ENCODE results near the gene RNF7. TPM values are rescaled to one million over a fixed set of nuclear protein-coding genes. Genes with fewer than 3 reads are reported as not detected.

Gene RNF7
- total RNA-seq, 1 donor from 2014 or later = 67.3 TPM

DNA sequence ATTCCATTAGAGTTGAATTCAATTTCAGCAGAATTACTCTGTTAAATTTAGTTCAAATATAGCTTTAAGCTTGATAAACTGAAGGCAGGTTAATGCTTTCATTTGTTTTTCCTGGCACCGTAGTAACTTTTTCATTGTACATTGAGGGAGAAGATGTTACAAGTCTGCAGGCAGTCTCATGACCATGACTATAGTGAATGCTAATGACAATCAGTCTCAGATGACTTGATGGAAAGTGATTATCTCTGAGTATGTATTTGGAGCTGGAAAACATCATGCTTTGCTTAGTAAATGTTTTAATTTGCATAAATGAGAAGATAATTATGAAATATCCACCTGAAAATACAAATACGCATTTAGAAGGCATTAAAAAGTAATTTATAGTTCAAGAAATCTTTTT is 16.0 kb upstream of the RNF7 start:
- Mint-ChIP-seq H3K4me3 (no peak overlapping the region), H3K4me1 (no peaks in the 10 kb centered on the region), H3K27me3 (peaks cover 14% of the 10 kb centered on the region), H3K9me3 (no peaks in the 10 kb centered on the region), H3K36me3 (ENCODE audit: low read depth) (no peaks in the 10 kb centered on the region), H3K27ac (no peak overlapping the region)
- no peak for DNase-seq
- intact Hi-C loops (cut with micrococcal nuclease) = no loop called here

DNA sequence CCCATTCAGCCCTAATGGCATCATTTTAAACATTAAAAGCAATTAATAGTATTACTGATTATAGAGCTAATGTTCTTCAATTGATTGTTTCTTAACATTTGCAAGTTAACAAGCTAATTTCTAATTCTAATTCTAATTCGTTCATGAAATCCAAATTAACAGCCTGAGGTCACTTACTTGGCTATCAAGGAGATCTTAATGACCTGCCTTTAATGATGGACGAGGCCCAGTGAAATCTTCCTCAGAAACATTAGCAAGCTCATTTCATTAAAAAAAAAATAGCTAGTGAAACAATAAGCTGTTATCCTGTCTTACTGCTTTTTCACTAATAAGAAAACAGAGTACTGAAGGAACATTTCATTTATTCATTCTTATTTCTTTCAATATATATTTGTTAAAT is 15.4 kb upstream of the RNF7 start:
- intact Hi-C loops (cut with micrococcal nuclease) = no loop called here
- Mint-ChIP-seq H3K36me3 (ENCODE audit: low read depth) (no peaks in the 10 kb centered on the region), H3K4me1 (no peaks in the 10 kb centered on the region), H3K27me3 (peaks cover 16% of the 10 kb centered on the region), H3K9me3 (no peaks in the 10 kb centered on the region), H3K4me3 (no peak overlapping the region), H3K27ac (no peak overlapping the region)
- DNase-seq = no peak

DNA sequence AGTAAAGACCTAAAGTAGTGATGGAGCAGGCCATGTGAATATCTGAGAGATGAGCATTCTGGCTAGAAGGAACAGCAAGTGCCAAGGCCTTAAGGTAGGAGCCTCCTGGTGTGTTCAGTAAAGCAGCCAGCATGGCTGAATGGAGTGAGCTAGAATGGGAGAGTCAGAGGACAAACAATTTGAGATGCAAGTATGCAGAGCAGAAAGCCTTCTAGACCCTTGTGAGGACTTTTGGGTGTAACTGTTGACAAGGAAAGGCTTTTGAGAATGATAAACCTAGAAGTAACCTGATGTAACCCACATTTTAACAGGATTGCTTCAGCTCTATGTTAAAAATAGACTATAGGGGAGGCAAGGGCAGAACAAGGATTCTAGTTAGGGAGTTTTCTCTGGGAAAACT is 14.8 kb upstream of the RNF7 start:
- Mint-ChIP-seq H3K4me1 (no peaks in the 10 kb centered on the region), H3K4me3 (no peak overlapping the region), H3K27ac (no peak overlapping the region), H3K27me3 (peaks cover 15% of the 10 kb centered on the region), H3K36me3 (ENCODE audit: low read depth) (no peaks in the 10 kb centered on the region), H3K9me3 (no peaks in the 10 kb centered on the region)
- DNase-seq = no peak
- intact Hi-C loops (cut with micrococcal nuclease) = no loop called here

DNA sequence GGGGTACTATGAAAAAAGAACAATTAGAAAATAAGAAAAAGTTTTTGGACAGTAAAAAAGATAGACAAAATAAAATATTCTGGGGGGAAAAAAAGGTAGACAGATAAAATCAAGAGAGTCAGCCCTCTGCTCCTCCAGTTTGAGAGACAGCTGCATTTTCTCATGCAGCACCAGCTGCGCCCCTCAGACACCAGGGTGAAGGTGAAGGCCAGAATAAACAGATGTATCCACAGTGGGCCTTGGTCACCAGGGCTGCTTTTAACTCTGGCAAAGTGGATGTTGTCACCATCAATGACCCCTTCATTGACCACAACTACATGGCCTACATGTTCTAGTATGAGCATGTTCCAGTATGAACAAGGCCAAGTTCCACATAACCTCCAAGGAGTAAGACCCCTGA is 13.9 kb upstream of the RNF7 start:
- H3K4me3 Mint-ChIP-seq = no peak overlapping the region
- intact Hi-C loops (cut with micrococcal nuclease) = no loop called here
- no peaks in the 10 kb centered on the region for H3K36me3 Mint-ChIP-seq (ENCODE audit: low read depth)
- H3K4me1 Mint-ChIP-seq = no peaks in the 10 kb centered on the region
- no peak overlapping the region for H3K27ac Mint-ChIP-seq
- H3K9me3 Mint-ChIP-seq = no peaks in the 10 kb centered on the region
- H3K27me3 Mint-ChIP-seq = peaks cover 13% of the 10 kb centered on the region
- DNase-seq = no peak

DNA sequence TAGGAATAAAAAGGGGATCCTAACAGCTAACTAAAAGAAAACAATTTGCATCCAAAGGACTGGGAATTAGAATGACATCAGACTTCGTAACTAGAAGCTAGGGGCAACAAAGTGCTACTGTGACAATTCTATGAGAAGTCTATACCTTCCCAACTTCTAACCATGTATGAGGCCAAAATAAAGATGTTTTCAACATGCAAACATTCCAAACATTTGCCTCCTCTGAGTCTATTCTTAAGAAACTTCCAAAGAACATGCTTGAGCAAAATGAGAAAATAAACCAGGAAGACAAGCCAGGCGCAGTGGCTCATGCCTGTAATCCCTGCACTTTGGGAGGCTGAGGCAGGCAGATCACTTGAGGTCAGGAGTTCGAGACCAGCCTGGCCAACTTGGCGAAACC is 13.1 kb upstream of the RNF7 start:
- Mint-ChIP-seq H3K4me1 (no peaks in the 10 kb centered on the region), H3K27ac (no peak overlapping the region), H3K27me3 (peaks cover 13% of the 10 kb centered on the region), H3K4me3 (no peak overlapping the region), H3K36me3 (ENCODE audit: low read depth) (no peaks in the 10 kb centered on the region), H3K9me3 (no peaks in the 10 kb centered on the region)
- no peak for DNase-seq
- intact Hi-C loops (cut with micrococcal nuclease) = no loop called here

DNA sequence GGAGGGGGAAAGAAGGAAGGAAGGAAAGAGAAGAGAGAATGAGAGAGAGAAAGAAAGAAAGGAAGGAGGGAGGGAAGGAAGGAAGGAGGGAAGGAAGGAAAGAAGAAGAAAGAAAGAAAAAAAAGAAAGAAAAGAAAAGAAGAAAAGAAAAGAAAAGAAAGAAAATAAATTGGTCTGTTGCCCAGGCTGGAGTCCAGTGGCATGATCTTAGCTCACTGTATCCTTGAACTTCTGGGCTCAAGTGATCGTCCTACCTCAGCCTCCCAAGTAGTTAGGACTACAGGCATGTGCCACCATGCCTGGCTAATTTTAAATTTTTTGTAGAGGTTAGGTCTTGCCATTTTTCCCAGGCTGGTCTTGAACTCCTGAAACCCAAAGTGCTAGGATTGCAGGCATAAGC is 11.6 kb upstream of the RNF7 start:
- Mint-ChIP-seq H3K4me1 (no peaks in the 10 kb centered on the region), H3K9me3 (no peaks in the 10 kb centered on the region), H3K36me3 (ENCODE audit: low read depth) (no peaks in the 10 kb centered on the region), H3K27ac (no peak overlapping the region), H3K27me3 (peaks cover 11% of the 10 kb centered on the region), H3K4me3 (no peak overlapping the region)
- no peak for DNase-seq
- intact Hi-C loops (cut with micrococcal nuclease) = no loop called here

DNA sequence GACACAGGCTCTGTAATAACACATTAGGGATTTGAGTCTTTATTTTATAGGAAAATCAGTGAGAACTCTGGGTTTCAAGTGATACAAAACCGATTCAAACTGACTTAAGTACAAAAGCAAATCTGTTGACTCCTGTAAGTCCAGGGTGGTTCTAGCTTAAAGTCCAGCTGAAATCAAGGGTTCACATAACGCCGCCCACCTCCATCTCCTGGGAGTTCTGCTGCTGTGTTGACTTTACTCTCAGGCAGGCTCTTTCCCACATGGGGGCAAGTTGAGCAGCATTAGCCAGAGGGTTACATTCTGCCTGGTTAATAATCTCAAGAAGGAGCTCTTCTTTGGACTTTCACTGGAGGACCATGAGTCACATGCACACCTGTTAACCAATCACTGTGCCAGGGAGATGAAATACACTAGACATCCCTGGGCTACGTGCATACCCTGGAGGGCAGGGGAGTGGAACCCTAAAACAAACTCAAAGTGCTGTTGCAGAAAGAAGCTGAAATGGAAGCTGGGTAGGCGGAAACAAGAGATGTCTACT is 9.7 kb upstream of the RNF7 start:
- intact Hi-C loops (cut with micrococcal nuclease) = no loop called here
- peaks cover 8% of the 10 kb centered on the region for H3K27me3 Mint-ChIP-seq
- H3K9me3 Mint-ChIP-seq = no peaks in the 10 kb centered on the region
- DNase-seq = no peak
- no peak overlapping the region for H3K27ac Mint-ChIP-seq
- no peak overlapping the region for H3K4me3 Mint-ChIP-seq
- H3K4me1 Mint-ChIP-seq = no peaks in the 10 kb centered on the region
- H3K36me3 Mint-ChIP-seq (ENCODE audit: low read depth) = no peaks in the 10 kb centered on the region

DNA sequence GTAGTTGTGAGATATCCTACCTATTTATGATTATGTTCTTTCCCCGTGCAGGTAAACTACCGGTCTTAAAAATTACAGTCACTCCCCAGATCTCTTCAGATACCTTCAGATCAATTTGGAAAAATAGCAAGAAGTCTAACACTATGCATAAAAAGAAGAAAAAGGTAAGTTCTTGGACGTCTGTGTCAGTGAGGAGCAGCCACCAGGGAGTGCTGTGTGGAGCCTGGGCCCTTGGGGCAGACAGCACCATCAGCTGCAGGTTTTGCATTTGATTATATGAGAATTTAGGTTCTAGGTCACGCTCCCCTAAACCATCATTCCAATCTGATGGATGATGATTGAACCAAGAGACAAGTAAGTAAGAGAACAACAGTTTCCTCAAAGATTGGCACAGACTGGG is 8.9 kb upstream of the RNF7 start:
- Mint-ChIP-seq H3K27me3 (peaks cover 11% of the 10 kb centered on the region), H3K9me3 (no peaks in the 10 kb centered on the region), H3K36me3 (ENCODE audit: low read depth) (no peaks in the 10 kb centered on the region), H3K4me3 (no peak overlapping the region), H3K4me1 (no peaks in the 10 kb centered on the region), H3K27ac (no peak overlapping the region)
- intact Hi-C loops (cut with micrococcal nuclease) = no loop called here
- DNase-seq = no peak

DNA sequence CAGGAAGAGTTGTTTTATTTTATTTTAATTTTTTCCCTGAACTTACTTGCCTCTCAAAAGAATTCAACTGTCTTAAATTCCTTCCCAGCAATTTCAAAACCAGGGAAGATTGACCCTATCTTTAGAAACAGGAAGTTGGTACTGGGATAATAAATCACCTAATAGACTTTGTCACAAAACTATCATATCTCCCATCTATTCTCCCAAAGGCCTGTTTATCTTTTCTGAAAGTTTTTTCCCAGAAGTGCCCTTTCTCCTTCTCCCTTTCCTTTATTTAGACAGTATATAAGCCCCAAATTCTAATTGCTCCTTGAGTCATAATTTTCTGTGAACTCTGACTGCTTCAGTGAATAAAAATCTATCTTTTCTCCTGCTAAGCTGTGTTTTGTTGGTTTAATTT is 2.9 kb upstream of the RNF7 start:
- H3K27ac Mint-ChIP-seq = no peak overlapping the region
- H3K4me1 Mint-ChIP-seq = peaks cover 7% of the 10 kb centered on the region
- peaks cover 3% of the 10 kb centered on the region for H3K27me3 Mint-ChIP-seq
- no peak overlapping the region for H3K4me3 Mint-ChIP-seq
- H3K36me3 Mint-ChIP-seq (ENCODE audit: low read depth) = no peaks in the 10 kb centered on the region
- H3K9me3 Mint-ChIP-seq = no peaks in the 10 kb centered on the region
- intact Hi-C loops (cut with micrococcal nuclease) = loop anchor here (5.0 to 10.0 kb wide), 3 partner anchors 273 to 790 kb away; partner anchors contain the start of gene SLC25A36
- no peak for DNase-seq

DNA sequence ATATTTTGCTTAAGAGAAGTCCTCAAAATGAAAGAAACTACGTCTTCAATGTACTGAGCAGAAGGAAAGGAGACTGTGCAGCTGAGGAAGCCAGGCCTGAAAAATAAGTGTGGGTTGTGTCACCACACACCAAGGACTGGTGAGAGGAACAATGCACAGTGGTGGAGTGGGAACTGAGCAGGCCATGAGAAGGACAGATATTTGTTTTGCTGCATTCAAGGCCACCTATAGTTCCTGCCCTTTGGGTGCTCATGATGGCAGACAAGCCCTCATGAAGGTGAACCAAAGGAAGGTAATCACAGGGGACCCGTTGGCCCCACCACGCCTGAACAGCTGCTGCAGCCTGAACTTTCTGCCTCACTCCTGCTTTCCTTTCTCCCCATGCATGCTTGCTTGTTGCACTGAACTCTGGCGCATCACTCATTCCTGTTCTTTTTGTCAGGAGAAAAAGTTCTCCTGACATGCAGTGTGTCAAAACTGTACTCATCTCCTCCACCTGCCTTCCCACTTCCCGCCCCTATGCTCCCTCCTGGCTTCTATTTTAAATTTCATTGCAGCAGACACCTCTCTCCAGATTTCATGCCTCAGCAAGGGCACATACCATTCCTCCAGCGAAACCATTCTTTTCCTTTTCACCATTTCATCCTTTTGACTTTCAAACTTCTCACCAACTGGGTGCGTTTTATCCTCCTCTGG is 2.2 kb upstream of the RNF7 start:
- no peak overlapping the region for H3K4me3 Mint-ChIP-seq
- H3K36me3 Mint-ChIP-seq (ENCODE audit: low read depth) = peaks cover 3% of the 10 kb centered on the region
- H3K9me3 Mint-ChIP-seq = no peaks in the 10 kb centered on the region
- no peak for DNase-seq
- H3K27ac Mint-ChIP-seq = no peak overlapping the region
- H3K4me1 Mint-ChIP-seq = peaks cover 14% of the 10 kb centered on the region
- intact Hi-C loops (cut with micrococcal nuclease) = loop anchor here (5.0 to 10.0 kb wide), 3 partner anchors 274 to 791 kb away; partner anchors contain the start of gene SLC25A36
- peaks cover 3% of the 10 kb centered on the region for H3K27me3 Mint-ChIP-seq

DNA sequence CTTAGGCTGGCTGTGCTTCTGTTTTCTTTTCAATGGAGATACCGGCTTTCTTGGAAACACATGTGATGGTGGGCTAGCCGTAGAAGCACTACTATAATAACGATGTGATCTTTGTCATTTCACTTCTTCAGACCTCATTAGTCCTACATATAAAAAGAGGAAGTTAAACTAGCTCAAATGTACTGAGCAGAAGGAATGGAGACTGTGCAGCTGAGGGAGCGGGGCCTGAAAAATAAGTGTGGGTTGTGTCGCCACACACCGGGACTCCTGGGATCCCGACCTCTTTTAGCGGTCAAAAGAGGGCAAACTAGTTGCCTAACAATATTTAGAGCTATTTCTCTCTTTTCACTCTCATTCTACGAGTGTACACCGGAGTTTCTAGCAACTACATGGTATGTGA is 1.0 kb upstream of the RNF7 start:
- H3K4me3 Mint-ChIP-seq = no peak overlapping the region

DNA sequence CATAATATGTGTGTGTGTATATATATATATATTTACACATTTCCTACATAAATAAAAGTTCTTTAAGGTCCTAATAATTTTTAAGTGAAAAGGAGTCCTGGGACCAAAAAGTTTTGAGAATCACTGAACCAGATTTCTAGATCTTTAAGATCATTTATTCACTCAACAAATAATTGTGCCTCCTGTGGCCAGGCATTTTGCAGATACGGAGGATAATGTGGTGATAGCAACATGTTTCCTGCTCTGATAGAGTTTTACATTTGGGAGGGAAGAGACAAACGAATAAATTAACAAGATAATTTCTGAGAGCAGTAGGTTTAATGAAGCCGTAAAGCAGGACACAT is 448 bp upstream of the RNF7 start:
- peak overlapping the region; percentile 75 for H3K4me3 Mint-ChIP-seq
- peak overlapping the region; percentile 81 for H3K27ac Mint-ChIP-seq
- peaks cover 11% of the 10 kb centered on the region for H3K36me3 Mint-ChIP-seq (ENCODE audit: low read depth)
- no peak for DNase-seq
- intact Hi-C loops (cut with micrococcal nuclease) = loop anchor here (1.0 to 10.0 kb wide), 9 partner anchors 59 to 793 kb away; partner anchors contain the start of genes GK5 and SLC25A36
- peaks cover 23% of the 10 kb centered on the region for H3K4me1 Mint-ChIP-seq
- H3K27me3 Mint-ChIP-seq = peaks cover 3% of the 10 kb centered on the region
- H3K9me3 Mint-ChIP-seq = no peaks in the 10 kb centered on the region

More for the DNA sequence above, 1.0 kb upstream of the RNF7 start:
- no peak for DNase-seq
- no peak overlapping the region for H3K27ac Mint-ChIP-seq
- H3K9me3 Mint-ChIP-seq = no peaks in the 10 kb centered on the region
- H3K36me3 Mint-ChIP-seq (ENCODE audit: low read depth) = peaks cover 8% of the 10 kb centered on the region
- H3K4me1 Mint-ChIP-seq = peaks cover 20% of the 10 kb centered on the region
- intact Hi-C loops (cut with micrococcal nuclease) = loop anchor here (5.0 to 10.0 kb wide), 3 partner anchors 275 to 792 kb away; partner anchors contain the start of gene SLC25A36
- peaks cover 3% of the 10 kb centered on the region for H3K27me3 Mint-ChIP-seq

DNA sequence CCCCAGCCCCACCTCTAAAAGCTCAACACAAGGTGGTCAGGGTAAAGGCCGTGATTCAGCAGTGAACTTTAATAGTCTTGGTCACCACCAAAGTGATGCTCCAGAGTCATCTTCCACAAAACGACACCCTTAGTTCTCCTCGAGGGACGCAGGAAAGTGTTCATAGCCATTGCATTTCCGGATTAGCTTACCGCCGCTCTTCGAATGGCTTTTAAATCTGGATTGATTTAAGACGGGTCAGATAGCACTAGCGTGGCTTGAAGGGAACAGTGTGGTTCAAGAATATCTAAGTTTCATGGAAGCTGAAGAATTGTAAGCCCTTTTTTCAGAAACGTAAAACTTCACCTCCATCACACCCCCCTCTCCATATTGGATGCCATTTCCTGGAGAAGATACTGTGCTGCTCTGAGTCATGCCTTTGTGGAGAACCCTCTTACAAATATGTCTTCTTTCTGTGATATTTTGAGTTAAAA is 829 bp downstream of the RNF7 start:
- H3K4me1 Mint-ChIP-seq = peaks cover 23% of the 10 kb centered on the region
- H3K9me3 Mint-ChIP-seq = no peaks in the 10 kb centered on the region
- H3K36me3 Mint-ChIP-seq (ENCODE audit: low read depth) = peaks cover 15% of the 10 kb centered on the region
- H3K4me3 Mint-ChIP-seq = peak overlapping the region; percentile 92
- intact Hi-C loops (cut with micrococcal nuclease) = loop anchor here (1.0 to 10.0 kb wide), 9 partner anchors 57 to 794 kb away; partner anchors contain the start of genes GK5 and SLC25A36
- peak overlapping the region; percentile 98 for H3K27ac Mint-ChIP-seq
- H3K27me3 Mint-ChIP-seq = no peaks in the 10 kb centered on the region
- peak; percentile 80 for DNase-seq

DNA sequence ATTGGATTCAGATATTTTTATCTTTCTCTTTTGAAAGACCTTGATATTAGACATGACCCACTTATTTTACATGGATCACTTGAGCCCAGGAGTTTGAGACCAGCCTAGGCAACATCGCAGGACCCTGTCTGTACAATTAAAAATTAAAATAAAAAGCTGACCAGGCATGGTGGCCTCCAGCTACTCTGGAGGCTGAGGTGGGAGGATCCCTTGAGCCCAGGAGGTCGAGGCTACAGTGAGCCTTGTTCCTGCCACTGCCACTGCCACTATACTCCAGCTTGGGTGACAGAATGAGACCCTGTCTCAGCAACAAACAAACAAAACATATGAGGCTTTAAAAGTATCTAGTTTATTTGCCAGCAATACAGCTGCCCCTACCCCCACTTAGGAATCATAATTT is 1.6 kb downstream of the RNF7 start:
- H3K4me1 Mint-ChIP-seq = peaks cover 28% of the 10 kb centered on the region
- no peak for DNase-seq
- no peaks in the 10 kb centered on the region for H3K9me3 Mint-ChIP-seq
- H3K27me3 Mint-ChIP-seq = no peaks in the 10 kb centered on the region
- peak overlapping the region; percentile 31 for H3K27ac Mint-ChIP-seq
- H3K4me3 Mint-ChIP-seq = peak overlapping the region; percentile 92
- intact Hi-C loops (cut with micrococcal nuclease) = loop anchor here (2.0 to 10.0 kb wide), 5 partner anchors 277 to 795 kb away; partner anchors contain the start of gene SLC25A36
- peaks cover 22% of the 10 kb centered on the region for H3K36me3 Mint-ChIP-seq (ENCODE audit: low read depth)
